Right lobe of liver (tissue), 6 donors: ENCODE data around the gene C2orf76. TPM values are rescaled to one million over a fixed set of nuclear protein-coding genes. Genes with fewer than 3 reads are reported as not detected.
"Not testable (repeated sequence)": the region's sequence is repeated elsewhere in the genome, so short reads cannot be mapped to it uniquely, and the experiment has no call there.

Experiments used
- ATAC-seq, 4 donors: fragments of 200-7000 bp; cut with Tn5 transposase; one replicate each; pipeline ENCODE4 v1.9.1; 2020; ENCODE audit warnings: mild to moderate bottlenecking in 4 of 4, moderate library complexity in 4 of 4
- DNase-seq, 3 donors: peaks; one replicate each; pipeline ENCODE4 v3.0.0-alpha.2; 2020
- H3K27ac ChIP-seq, 3 donors: fragments of 200-600 bp; one replicate each; pipeline ENCODE4 v1.8.0; 2022
- H3K27me3 ChIP-seq, 2 donors: fragments of 200-600 bp; one replicate each; pipeline ENCODE4 v1.8.0; 2022
- H3K36me3 ChIP-seq, 4 donors: fragments of 200-600 bp; sonication (generic) in 1 of 4; one replicate each; pipeline versions ENCODE4 v1.5.1 to v1.8.0; 2017 to 2022; ENCODE audit warnings: control low read depth in 1 of 4
- H3K4me1 ChIP-seq, 4 donors: fragments of 200-600 bp; sonication (generic) in 1 of 4; one replicate each; pipeline versions ENCODE4 v1.5.1 to v1.8.0; 2017 to 2022; ENCODE audit warnings: control low read depth in 1 of 4
- H3K4me3 ChIP-seq, 3 donors: fragments of 200-600 bp; one replicate each; pipeline ENCODE4 v1.8.0; 2022
- H3K9me3 ChIP-seq, 4 donors: fragments of 200-600 bp; sonication (generic) in 1 of 4; one replicate each; pipeline versions ENCODE4 v1.5.1 to v1.8.0; 2017 to 2022; ENCODE audit warnings: control low read depth in 1 of 4
- CTCF ChIP-seq, 4 donors: fragments of 200-600 bp in 3 of 4; fragments of 450-650 bp in 1 of 4; IDR thresholded peaks; one replicate each; pipeline versions ENCODE4 v1.5.1 to v1.8.0; 2016 to 2022; ENCODE audit warnings: antibody characterized with exemption in 4 of 4, mild to moderate bottlenecking in 2 of 4
- POLR2A ChIP-seq: fragments of 450-650 bp; IDR thresholded peaks from one replicate; pipeline ENCODE4 v1.6.1; 2017; ENCODE audit warnings: antibody characterized with exemption, mild to moderate bottlenecking
- WGBS: methylation state at CpG from one replicate; pipeline ENCODE4 v1.1.6; 2018; ENCODE audit warnings: low coverage, low lambda C conversion rate; ENCODE audit not compliant: insufficient coverage; ENCODE audit errors: missing lambda C conversion rate; 5-methylcytosine and 5-hydroxymethylcytosine counted together
- intact Hi-C, 2 donors: fragments of 100-400 bp; cut with DNase I; formaldehyde crosslinking; loops; one replicate each; pipeline versions ENCODE4 v1.11.2 to v1.14.1; 2022
- total RNA-seq, 6 experiments: library from RNA; depleted of rRNA in 2 of 6; stranded (reverse); fragments of >200 nt in 2 of 6; fragmentation: NEBNext Ultra II Directional in 3 of 6; extraction: Animal tissue kit (Norgen Biotek cat#: 25700) in 3 of 6; gene quantifications; one replicate each; pipeline versions ENCODE4 v1.1.0 to v1.2.4, GENCODE V29; 2016 to 2023
- donor health status: DM: no; HTN: yes; CAD: no.
- donor health status: DM: no; HTN: no; CAD: no.
- donor health status: DM: no; HTN: no; CAD: no.
- donor health status: DM: no; HTN: yes; CAD: no.
- donor health status: DM: no; HTN: yes; CAD: no.

C2orf76 gene
- total RNA-seq, 6 experiments from 2014 or later, result 2.6 to 5.5 (median 3.5) TPM

GRCh38 chr2:119408221-119408619 is 41.6 kb upstream of the C2orf76 start:
- peaks cover 0 to 20% (median under 1%) of the 10 kb centered on the region in 4 donors for H3K4me1 ChIP-seq
- ATAC-seq (peak; percentile 58 to 86 (median 62)), DNase-seq (no peak)
- intact Hi-C loops, result loop anchor here (5.0 kb wide), 1 partner anchor 69 kb away; no protein-coding TSS in a partner anchor
- no peak overlapping the region for H3K4me3 ChIP-seq
- H3K9me3 ChIP-seq, result peaks cover 0 to 2% (median 0%) of the 10 kb centered on the region in 4 donors
- H3K27ac ChIP-seq, result peak overlapping the region in 1 of 3 donors; percentile 48
- no peaks in the 10 kb centered on the region for H3K36me3 ChIP-seq
- H3K27me3 ChIP-seq, result no peaks in the 10 kb centered on the region
- WGBS, result 50% methylated on average over 5 of the region's 5 CpGs
- TF ChIP-seq CTCF (IDR thresholded peaks at IDR 0.05) (no peak), POLR2A (no peak)

GRCh38 chr2:119407430-119408220 is 41.0 kb upstream of the C2orf76 start:
- Histone ChIP-seq H3K9me3 (peaks cover 0 to 2% (median 0%) of the 10 kb centered on the region in 4 donors), H3K27ac (peak overlapping the region in 1 of 3 donors; percentile 48), H3K4me1 (peaks cover 0 to 25% (median 2%) of the 10 kb centered on the region in 4 donors), H3K27me3 (no peaks in the 10 kb centered on the region), H3K36me3 (no peaks in the 10 kb centered on the region), H3K4me3 (no peak overlapping the region)
- ATAC-seq (peak; percentile 89 to 91 (median 91)), DNase-seq (peak in 1 of 3 donors; percentile 64)
- intact Hi-C loops, result loop anchor here (5.0 kb wide), 1 partner anchor 70 kb away; no protein-coding TSS in a partner anchor
- whole genome bisulfite sequencing, result 53% methylated on average over 5 of the region's 7 CpGs
- TF ChIP-seq CTCF (IDR thresholded peaks at IDR 0.05) (peak; percentile 71 to 90 (median 78)), POLR2A (no peak)

GRCh38 chr2:119405151-119405550 is 38.5 kb upstream of the C2orf76 start:
- DNase-seq (no peak), ATAC-seq (no peak)
- Histone ChIP-seq H3K36me3 (no peaks in the 10 kb centered on the region), H3K27me3 (no peaks in the 10 kb centered on the region), H3K4me3 (no peak overlapping the region), H3K27ac (no peak overlapping the region), H3K4me1 (peaks cover 0 to 32% (median 6%) of the 10 kb centered on the region in 4 donors), H3K9me3 (peaks cover 0 to 2% (median 0%) of the 10 kb centered on the region in 4 donors)
- WGBS, result no CpG with 5 or more reads among the region's 2 CpGs
- TF ChIP-seq CTCF (IDR thresholded peaks at IDR 0.05), result no peak
- no peak for TF ChIP-seq POLR2A
- intact Hi-C loops, result loop anchor here (5.0 kb wide), 1 partner anchor 72 kb away; no protein-coding TSS in a partner anchor

GRCh38 chr2:119403618-119404017 is 37.0 kb upstream of the C2orf76 start:
- WGBS, result 88% methylated on average over 12 of the region's 12 CpGs
- peaks cover 0 to 27% (median 6%) of the 10 kb centered on the region in 4 donors for H3K4me1 ChIP-seq
- H3K36me3 ChIP-seq, H3K27ac ChIP-seq, H3K9me3 ChIP-seq, intact Hi-C loops, H3K4me3 ChIP-seq, H3K27me3 ChIP-seq, ATAC-seq, DNase-seq: not testable (repeated sequence)
